ENCODE results near the gene PHEX.

Gene PHEX

GRCh38 chrX:22125481-22125880 lies 93.4 kb downstream of the PHEX start:
- no peak overlapping the region for H3K4me2 ChIP-seq (ENCODE audit: low read depth, low read length)
- no peak overlapping the region for H3K4me3 ChIP-seq (ENCODE audit: low read length)
- no peaks in the 10 kb centered on the region for H3K4me1 ChIP-seq (ENCODE audit: low read length)
- H3K27ac ChIP-seq (ENCODE audit: low read length): no peak overlapping the region
- no peaks in the 10 kb centered on the region for H3K36me3 ChIP-seq (replicated peaks; ENCODE audit: insufficient read depth, low read length)
- no peaks in the 10 kb centered on the region for H3F3A ChIP-seq (ENCODE audit: insufficient read depth, low read length)
- DNase-seq: no peak
- H3K9ac ChIP-seq (ENCODE audit: low read length): no peak overlapping the region
- no peak overlapping the region for H2AFZ ChIP-seq (ENCODE audit: low read length)
- H3K9me2 ChIP-seq (replicated peaks; ENCODE audit: insufficient read depth, low read length): no peaks in the 10 kb centered on the region
- no peaks in the 10 kb centered on the region for H3K9me3 ChIP-seq (replicated peaks; ENCODE audit: insufficient read depth, low read length)
- TF ChIP-seq EZH2phosphoT487 (IDR thresholded peaks at IDR 0.05; ENCODE audit: low read length) (no peak), EZH2 (optimal IDR thresholded peaks at IDR 0.05; ENCODE audit: low read depth, low read length) (no peak), CTCF (IDR thresholded peaks at IDR 0.05; ENCODE audit: low read length) (no peak)
- H3K79me2 ChIP-seq (ENCODE audit: low read length): no peaks in the 10 kb centered on the region
- no peaks in the 10 kb centered on the region for H4K20me1 ChIP-seq (ENCODE audit: insufficient read depth, low read length)
- no peaks in the 10 kb centered on the region for H3K27me3 ChIP-seq (replicated peaks; ENCODE audit: insufficient read depth, low read length)

- H3K9ac ChIP-seq (ENCODE audit: low read length): no peak overlapping the region
- H4K20me1 ChIP-seq (ENCODE audit: insufficient read depth, low read length): no peaks in the 10 kb centered on the region
- no peak overlapping the region for H3K4me2 ChIP-seq (ENCODE audit: low read depth, low read length)
- H3K36me3 ChIP-seq (replicated peaks; ENCODE audit: insufficient read depth, low read length): no peaks in the 10 kb centered on the region
- H3K27ac ChIP-seq (ENCODE audit: low read length): no peak overlapping the region
- no peaks in the 10 kb centered on the region for H3K79me2 ChIP-seq (ENCODE audit: low read length)
- DNase-seq: no peak
- H3F3A ChIP-seq (ENCODE audit: insufficient read depth, low read length): no peaks in the 10 kb centered on the region
- no peak overlapping the region for H2AFZ ChIP-seq (ENCODE audit: low read length)
- no peak for TF ChIP-seq EZH2 (optimal IDR thresholded peaks at IDR 0.05; ENCODE audit: low read depth, low read length)
- no peak for TF ChIP-seq EZH2phosphoT487 (IDR thresholded peaks at IDR 0.05; ENCODE audit: low read length)
- no peak for TF ChIP-seq CTCF (IDR thresholded peaks at IDR 0.05; ENCODE audit: low read length)
- no peaks in the 10 kb centered on the region for H3K9me2 ChIP-seq (replicated peaks; ENCODE audit: insufficient read depth, low read length)
- H3K4me3 ChIP-seq (ENCODE audit: low read length): no peak overlapping the region
- H3K4me1 ChIP-seq (ENCODE audit: low read length): no peaks in the 10 kb centered on the region
- H3K9me3 ChIP-seq (replicated peaks; ENCODE audit: insufficient read depth, low read length): no peaks in the 10 kb centered on the region
- no peaks in the 10 kb centered on the region for H3K27me3 ChIP-seq (replicated peaks; ENCODE audit: insufficient read depth, low read length)
Measured at GRCh38 chrX:22126327-22126726, 94.2 kb downstream of the PHEX start.

- no peak overlapping the region for H3K4me3 ChIP-seq (ENCODE audit: low read length)
- H3K4me2 ChIP-seq (ENCODE audit: low read depth, low read length): no peak overlapping the region
- H4K20me1 ChIP-seq (ENCODE audit: insufficient read depth, low read length): no peaks in the 10 kb centered on the region
- H3K79me2 ChIP-seq (ENCODE audit: low read length): no peaks in the 10 kb centered on the region
- no peak overlapping the region for H3K9ac ChIP-seq (ENCODE audit: low read length)
- TF ChIP-seq CTCF (IDR thresholded peaks at IDR 0.05; ENCODE audit: low read length) (no peak), EZH2 (optimal IDR thresholded peaks at IDR 0.05; ENCODE audit: low read depth, low read length) (no peak)
- no peaks in the 10 kb centered on the region for H3K9me2 ChIP-seq (replicated peaks; ENCODE audit: insufficient read depth, low read length)
- H3K27me3 ChIP-seq (replicated peaks; ENCODE audit: insufficient read depth, low read length): no peaks in the 10 kb centered on the region
- H3K4me1 ChIP-seq (ENCODE audit: low read length): no peaks in the 10 kb centered on the region
- no peak overlapping the region for H3K27ac ChIP-seq (ENCODE audit: low read length)
- H3K36me3 ChIP-seq (replicated peaks; ENCODE audit: insufficient read depth, low read length): no peaks in the 10 kb centered on the region
- no peak overlapping the region for H2AFZ ChIP-seq (ENCODE audit: low read length)
- no peaks in the 10 kb centered on the region for H3F3A ChIP-seq (ENCODE audit: insufficient read depth, low read length)
- H3K9me3 ChIP-seq (replicated peaks; ENCODE audit: insufficient read depth, low read length): no peaks in the 10 kb centered on the region
- DNase-seq: no peak
Measured at GRCh38 chrX:22128961-22129360, 96.8 kb downstream of the PHEX start.

All from MM.1S (cell line).